Measurements from ENCODE around the gene CA9. TPM values are rescaled to one million over a fixed set of nuclear protein-coding genes. Genes with fewer than 3 reads are reported as not detected.
A peak's percentile ranks its signal among the peaks of the same experiment; 100 is the strongest.

Gene CA9
- total RNA-seq, 1 experiment from 2014 or later: 1.0 TPM

DNA sequence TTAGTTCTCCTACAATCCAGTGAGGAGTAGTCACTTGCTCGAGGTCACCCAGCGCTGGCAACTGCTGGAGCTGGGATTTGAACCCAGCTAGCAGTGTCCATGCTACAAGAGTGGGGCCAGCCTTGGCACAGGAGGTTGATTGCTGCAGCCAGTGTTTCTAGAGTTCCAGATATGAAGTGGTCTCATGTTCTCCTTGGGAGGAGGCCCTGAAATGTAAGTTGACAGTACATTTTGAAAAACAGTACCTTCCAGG lies 14.8 kb upstream of the CA9 start:
- peak overlapping the region; percentile 64 for H3K27ac Mint-ChIP-seq
- CTCF ChIA-PET: interaction anchor here (1.0 to 10.2 kb wide), 14 partner anchors 9 to 132 kb away, joined by 3 to 127 read pairs (median 13); partner anchors contain the start of genes CREB3, SIT1, TESK1 and TLN1
- H3K27me3 Mint-ChIP-seq (ENCODE audit: low read depth): peaks cover 23% of the 10 kb centered on the region
- DNase-seq (ENCODE audit: low spot score) (no peak), ATAC-seq (no peak)
- peak overlapping the region; percentile 85 for H3K4me3 Mint-ChIP-seq
- H3K4me1 Mint-ChIP-seq: peaks cover 31% of the 10 kb centered on the region
- TF ChIP-seq, protein P1, sequence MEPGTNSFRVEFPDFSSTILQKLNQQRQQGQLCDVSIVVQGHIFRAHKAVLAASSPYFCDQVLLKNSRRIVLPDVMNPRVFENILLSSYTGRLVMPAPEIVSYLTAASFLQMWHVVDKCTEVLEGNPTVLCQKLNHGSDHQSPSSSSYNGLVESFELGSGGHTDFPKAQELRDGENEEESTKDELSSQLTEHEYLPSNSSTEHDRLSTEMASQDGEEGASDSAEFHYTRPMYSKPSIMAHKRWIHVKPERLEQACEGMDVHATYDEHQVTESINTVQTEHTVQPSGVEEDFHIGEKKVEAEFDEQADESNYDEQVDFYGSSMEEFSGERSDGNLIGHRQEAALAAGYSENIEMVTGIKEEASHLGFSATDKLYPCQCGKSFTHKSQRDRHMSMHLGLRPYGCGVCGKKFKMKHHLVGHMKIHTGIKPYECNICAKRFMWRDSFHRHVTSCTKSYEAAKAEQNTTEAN (CRISPR knock-in tag; IDR thresholded peaks at IDR 0.05): no peak
- TF ChIP-seq ZNF121 (CRISPR knock-in tag; IDR thresholded peaks at IDR 0.05) (no peak), MYBL2 (CRISPR knock-in tag; IDR thresholded peaks at IDR 0.05) (0 out of 2 replicates have a peak, but pooled peaks have one; percentile 1), ZNF671 (CRISPR knock-in tag; IDR thresholded peaks at IDR 0.05) (no peak), FOXJ3 (CRISPR knock-in tag; IDR thresholded peaks at IDR 0.05; ENCODE audit: borderline replicate concordance) (no peak)
- TF ChIP-seq, protein P2, sequence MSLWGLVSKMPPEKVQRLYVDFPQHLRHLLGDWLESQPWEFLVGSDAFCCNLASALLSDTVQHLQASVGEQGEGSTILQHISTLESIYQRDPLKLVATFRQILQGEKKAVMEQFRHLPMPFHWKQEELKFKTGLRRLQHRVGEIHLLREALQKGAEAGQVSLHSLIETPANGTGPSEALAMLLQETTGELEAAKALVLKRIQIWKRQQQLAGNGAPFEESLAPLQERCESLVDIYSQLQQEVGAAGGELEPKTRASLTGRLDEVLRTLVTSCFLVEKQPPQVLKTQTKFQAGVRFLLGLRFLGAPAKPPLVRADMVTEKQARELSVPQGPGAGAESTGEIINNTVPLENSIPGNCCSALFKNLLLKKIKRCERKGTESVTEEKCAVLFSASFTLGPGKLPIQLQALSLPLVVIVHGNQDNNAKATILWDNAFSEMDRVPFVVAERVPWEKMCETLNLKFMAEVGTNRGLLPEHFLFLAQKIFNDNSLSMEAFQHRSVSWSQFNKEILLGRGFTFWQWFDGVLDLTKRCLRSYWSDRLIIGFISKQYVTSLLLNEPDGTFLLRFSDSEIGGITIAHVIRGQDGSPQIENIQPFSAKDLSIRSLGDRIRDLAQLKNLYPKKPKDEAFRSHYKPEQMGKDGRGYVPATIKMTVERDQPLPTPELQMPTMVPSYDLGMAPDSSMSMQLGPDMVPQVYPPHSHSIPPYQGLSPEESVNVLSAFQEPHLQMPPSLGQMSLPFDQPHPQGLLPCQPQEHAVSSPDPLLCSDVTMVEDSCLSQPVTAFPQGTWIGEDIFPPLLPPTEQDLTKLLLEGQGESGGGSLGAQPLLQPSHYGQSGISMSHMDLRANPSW (CRISPR knock-in tag; conservative IDR thresholded peaks at IDR 0.05; ENCODE audit: low read depth): no peak
- TF ChIP-seq, protein P3, sequence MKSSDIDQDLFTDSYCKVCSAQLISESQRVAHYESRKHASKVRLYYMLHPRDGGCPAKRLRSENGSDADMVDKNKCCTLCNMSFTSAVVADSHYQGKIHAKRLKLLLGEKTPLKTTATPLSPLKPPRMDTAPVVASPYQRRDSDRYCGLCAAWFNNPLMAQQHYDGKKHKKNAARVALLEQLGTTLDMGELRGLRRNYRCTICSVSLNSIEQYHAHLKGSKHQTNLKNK (CRISPR knock-in tag; IDR thresholded peaks at IDR 0.05): no peak
- peaks cover 39% of the 10 kb centered on the region for H3K36me3 Mint-ChIP-seq
- POLR2A ChIA-PET: interaction anchor here (2.3 to 6.8 kb wide), 2 partner anchors 12 to 32 kb away, joined by 21 to 38 read pairs; partner anchors contain the start of gene TPM2
- H3K9me3 Mint-ChIP-seq: no peaks in the 10 kb centered on the region

DNA sequence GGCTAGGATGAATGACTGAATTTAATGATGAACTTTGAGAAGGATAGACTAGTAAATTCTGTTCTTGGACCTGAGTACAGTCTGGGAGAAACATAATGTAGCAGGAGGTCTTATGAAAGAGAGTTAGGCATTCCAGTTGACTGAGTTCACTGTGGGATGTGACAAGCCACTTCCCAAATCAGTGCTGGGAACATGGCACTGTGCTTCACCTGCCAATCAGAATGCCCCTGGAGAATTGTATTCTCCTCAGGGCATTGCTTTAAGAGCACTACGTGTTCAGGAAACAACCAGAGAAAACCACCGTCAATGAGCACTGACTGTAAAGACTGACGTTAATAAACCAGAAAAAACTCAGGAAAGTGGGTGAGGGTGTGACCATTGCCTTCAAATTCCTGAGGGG lies 14.4 kb upstream of the CA9 start:
- ChIA-PET CTCF (interaction anchor here (1.0 to 10.2 kb wide), 15 partner anchors 10 to 155 kb away, joined by 3 to 127 read pairs (median 16); partner anchors contain the start of genes CREB3, HINT2, SIT1 and TESK1), POLR2A (interaction anchor here (6.8 kb wide), 1 partner anchor 31 kb away, joined by 38 read pairs; the partner anchor contains the start of gene TPM2)
- no peak for ATAC-seq
- peak overlapping the region; percentile 64 for H3K27ac Mint-ChIP-seq
- TF ChIP-seq CREM (CRISPR knock-in tag; IDR thresholded peaks at IDR 0.05): no peak
- no peak for TF ChIP-seq SP1 (CRISPR knock-in tag; conservative IDR thresholded peaks at IDR 0.05)
- TF ChIP-seq, protein P4, sequence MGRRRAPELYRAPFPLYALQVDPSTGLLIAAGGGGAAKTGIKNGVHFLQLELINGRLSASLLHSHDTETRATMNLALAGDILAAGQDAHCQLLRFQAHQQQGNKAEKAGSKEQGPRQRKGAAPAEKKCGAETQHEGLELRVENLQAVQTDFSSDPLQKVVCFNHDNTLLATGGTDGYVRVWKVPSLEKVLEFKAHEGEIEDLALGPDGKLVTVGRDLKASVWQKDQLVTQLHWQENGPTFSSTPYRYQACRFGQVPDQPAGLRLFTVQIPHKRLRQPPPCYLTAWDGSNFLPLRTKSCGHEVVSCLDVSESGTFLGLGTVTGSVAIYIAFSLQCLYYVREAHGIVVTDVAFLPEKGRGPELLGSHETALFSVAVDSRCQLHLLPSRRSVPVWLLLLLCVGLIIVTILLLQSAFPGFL (CRISPR knock-in tag; IDR thresholded peaks at IDR 0.05; ENCODE audit: borderline replicate concordance): no peak
- TF ChIP-seq ZNF263 (CRISPR knock-in tag; IDR thresholded peaks at IDR 0.05; ENCODE audit: low read depth): no peak
- TF ChIP-seq, protein P5, sequence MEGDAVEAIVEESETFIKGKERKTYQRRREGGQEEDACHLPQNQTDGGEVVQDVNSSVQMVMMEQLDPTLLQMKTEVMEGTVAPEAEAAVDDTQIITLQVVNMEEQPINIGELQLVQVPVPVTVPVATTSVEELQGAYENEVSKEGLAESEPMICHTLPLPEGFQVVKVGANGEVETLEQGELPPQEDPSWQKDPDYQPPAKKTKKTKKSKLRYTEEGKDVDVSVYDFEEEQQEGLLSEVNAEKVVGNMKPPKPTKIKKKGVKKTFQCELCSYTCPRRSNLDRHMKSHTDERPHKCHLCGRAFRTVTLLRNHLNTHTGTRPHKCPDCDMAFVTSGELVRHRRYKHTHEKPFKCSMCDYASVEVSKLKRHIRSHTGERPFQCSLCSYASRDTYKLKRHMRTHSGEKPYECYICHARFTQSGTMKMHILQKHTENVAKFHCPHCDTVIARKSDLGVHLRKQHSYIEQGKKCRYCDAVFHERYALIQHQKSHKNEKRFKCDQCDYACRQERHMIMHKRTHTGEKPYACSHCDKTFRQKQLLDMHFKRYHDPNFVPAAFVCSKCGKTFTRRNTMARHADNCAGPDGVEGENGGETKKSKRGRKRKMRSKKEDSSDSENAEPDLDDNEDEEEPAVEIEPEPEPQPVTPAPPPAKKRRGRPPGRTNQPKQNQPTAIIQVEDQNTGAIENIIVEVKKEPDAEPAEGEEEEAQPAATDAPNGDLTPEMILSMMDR (IDR thresholded peaks at IDR 0.05): no peak
- TF ChIP-seq, protein P6, sequence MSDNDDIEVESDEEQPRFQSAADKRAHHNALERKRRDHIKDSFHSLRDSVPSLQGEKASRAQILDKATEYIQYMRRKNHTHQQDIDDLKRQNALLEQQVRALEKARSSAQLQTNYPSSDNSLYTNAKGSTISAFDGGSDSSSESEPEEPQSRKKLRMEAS (CRISPR knock-in tag; IDR thresholded peaks at IDR 0.05): no peak
- peak overlapping the region; percentile 85 for H3K4me3 Mint-ChIP-seq
- peaks cover 23% of the 10 kb centered on the region for H3K27me3 Mint-ChIP-seq (ENCODE audit: low read depth)
- DNase-seq (ENCODE audit: low spot score): no peak
- H3K36me3 Mint-ChIP-seq: peaks cover 39% of the 10 kb centered on the region
- H3K4me1 Mint-ChIP-seq: peaks cover 35% of the 10 kb centered on the region
- no peaks in the 10 kb centered on the region for H3K9me3 Mint-ChIP-seq

DNA sequence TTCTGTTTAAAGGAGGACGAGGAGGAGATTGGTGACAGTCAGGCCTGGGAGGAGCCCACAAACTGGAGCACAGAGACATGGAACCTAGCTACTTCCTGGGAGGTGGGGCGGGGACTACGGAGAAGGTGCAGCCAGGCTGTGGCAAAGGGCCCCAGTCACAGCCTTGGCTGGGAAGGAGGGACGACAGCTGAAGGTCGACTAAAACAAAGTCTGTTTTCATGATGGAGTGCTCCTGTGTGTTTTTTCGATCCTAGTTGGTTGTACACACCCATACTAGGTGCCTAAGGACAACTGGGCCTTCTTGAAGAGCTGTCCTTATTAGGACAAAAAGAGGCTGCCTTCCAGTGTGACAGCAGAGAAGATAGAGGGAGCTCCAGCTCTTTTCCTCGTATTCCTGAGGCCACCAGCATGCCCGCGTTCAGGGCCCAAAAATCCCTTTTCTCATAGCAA lies 12.7 kb upstream of the CA9 start:
- Mint-ChIP-seq H3K27ac (peak overlapping the region; percentile 76), H3K9me3 (no peaks in the 10 kb centered on the region), H3K4me3 (no peak overlapping the region), H3K27me3 (ENCODE audit: low read depth) (peaks cover 20% of the 10 kb centered on the region), H3K36me3 (peaks cover 39% of the 10 kb centered on the region), H3K4me1 (peaks cover 41% of the 10 kb centered on the region)
- ChIA-PET CTCF (interaction anchor here (0.8 to 10.2 kb wide), 24 partner anchors 9 to 175 kb away, joined by 3 to 127 read pairs (median 5); partner anchors contain the start of genes CREB3, GBA2, RGP1 and TLN1), POLR2A (interaction anchor here (1.0 to 6.8 kb wide), 5 partner anchors 20 to 70 kb away, joined by 4 to 38 read pairs (median 8); partner anchors contain the start of genes CREB3, TLN1 and TPM2)
- no peak for ATAC-seq
- DNase-seq (ENCODE audit: low spot score): no peak
- TF ChIP-seq MXD4 (CRISPR knock-in tag; IDR thresholded peaks at IDR 0.05; ENCODE audit: borderline replicate concordance) (no peak), NFE2L1 (CRISPR knock-in tag; IDR thresholded peaks at IDR 0.05) (no peak), ZNF219 (CRISPR knock-in tag; IDR thresholded peaks at IDR 0.05; ENCODE audit: borderline replicate concordance) (no peak), ZNF121 (CRISPR knock-in tag; IDR thresholded peaks at IDR 0.05) (no peak), CREM (CRISPR knock-in tag; IDR thresholded peaks at IDR 0.05) (no peak), ZNF671 (CRISPR knock-in tag; IDR thresholded peaks at IDR 0.05) (no peak), NR3C1 (CRISPR knock-in tag; conservative IDR thresholded peaks at IDR 0.05; ENCODE audit: low read depth) (no peak), IRF2 (CRISPR knock-in tag; IDR thresholded peaks at IDR 0.05; ENCODE audit: borderline replicate concordance, low read depth) (no peak), NR1H2 (CRISPR knock-in tag; IDR thresholded peaks at IDR 0.05) (no peak), TEAD4 (CRISPR knock-in tag; IDR thresholded peaks at IDR 0.05) (no peak)
- TF ChIP-seq, protein P7, sequence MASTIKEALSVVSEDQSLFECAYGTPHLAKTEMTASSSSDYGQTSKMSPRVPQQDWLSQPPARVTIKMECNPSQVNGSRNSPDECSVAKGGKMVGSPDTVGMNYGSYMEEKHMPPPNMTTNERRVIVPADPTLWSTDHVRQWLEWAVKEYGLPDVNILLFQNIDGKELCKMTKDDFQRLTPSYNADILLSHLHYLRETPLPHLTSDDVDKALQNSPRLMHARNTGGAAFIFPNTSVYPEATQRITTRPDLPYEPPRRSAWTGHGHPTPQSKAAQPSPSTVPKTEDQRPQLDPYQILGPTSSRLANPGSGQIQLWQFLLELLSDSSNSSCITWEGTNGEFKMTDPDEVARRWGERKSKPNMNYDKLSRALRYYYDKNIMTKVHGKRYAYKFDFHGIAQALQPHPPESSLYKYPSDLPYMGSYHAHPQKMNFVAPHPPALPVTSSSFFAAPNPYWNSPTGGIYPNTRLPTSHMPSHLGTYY (CRISPR knock-in tag; IDR thresholded peaks at IDR 0.05): no peak
- TF ChIP-seq, protein P8, sequence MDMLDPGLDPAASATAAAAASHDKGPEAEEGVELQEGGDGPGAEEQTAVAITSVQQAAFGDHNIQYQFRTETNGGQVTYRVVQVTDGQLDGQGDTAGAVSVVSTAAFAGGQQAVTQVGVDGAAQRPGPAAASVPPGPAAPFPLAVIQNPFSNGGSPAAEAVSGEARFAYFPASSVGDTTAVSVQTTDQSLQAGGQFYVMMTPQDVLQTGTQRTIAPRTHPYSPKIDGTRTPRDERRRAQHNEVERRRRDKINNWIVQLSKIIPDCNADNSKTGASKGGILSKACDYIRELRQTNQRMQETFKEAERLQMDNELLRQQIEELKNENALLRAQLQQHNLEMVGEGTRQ (CRISPR knock-in tag; IDR thresholded peaks at IDR 0.05): no peak

Data from WTC11 (cell line).